Measurements from ENCODE around the gene GNAT1. TPM values are rescaled to one million over a fixed set of nuclear protein-coding genes. Genes with fewer than 3 reads are reported as not detected.

The GNAT1 gene
- total RNA-seq, 1 donor from 2014 or later: 0.12 TPM

DNA sequence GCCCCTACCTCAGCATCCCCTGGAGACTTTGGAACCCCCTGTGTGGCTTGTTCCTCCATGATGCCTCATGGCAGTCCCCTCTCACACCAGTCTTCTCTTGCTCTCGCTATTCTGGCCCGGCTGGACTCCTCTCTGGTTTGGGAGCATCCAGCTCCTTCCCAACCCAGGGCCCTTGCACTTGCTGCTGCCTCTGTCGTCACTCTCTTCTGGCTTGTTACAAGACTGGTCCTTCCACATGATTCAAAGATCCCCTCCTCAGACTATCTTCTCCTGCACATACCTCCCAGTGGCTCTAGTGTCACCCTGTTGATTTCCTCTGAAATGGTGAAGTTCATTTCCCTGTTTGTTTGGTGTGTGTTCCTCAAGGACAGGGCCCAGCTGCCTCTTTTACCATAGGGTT lies 38.1 kb downstream of the GNAT1 start:
- Mint-ChIP-seq H3K27me3 (peaks cover 20% of the 10 kb centered on the region), H3K4me3 (ENCODE audit: low read depth) (peak overlapping the region; percentile 35), H3K9me3 (ENCODE audit: low read depth) (no peaks in the 10 kb centered on the region), H3K4me1 (ENCODE audit: low read depth) (peaks cover 29% of the 10 kb centered on the region), H3K27ac (no peak overlapping the region), H3K36me3 (ENCODE audit: insufficient read depth) (no peaks in the 10 kb centered on the region)
- no peak for TF ChIP-seq CTCF (IDR thresholded peaks at IDR 0.05; ENCODE audit: unreplicated experiment)
- DNase-seq (ENCODE audit: low spot score, unreplicated experiment): no peak

GRCh38 chr3:50230104-50230793 lies 38.8 kb downstream of the GNAT1 start:
- DNase-seq (ENCODE audit: low spot score, unreplicated experiment): no peak
- Mint-ChIP-seq H3K36me3 (ENCODE audit: insufficient read depth) (no peaks in the 10 kb centered on the region), H3K27ac (no peak overlapping the region), H3K4me1 (ENCODE audit: low read depth) (peaks cover 25% of the 10 kb centered on the region), H3K9me3 (ENCODE audit: low read depth) (no peaks in the 10 kb centered on the region), H3K4me3 (ENCODE audit: low read depth) (no peak overlapping the region), H3K27me3 (peaks cover 12% of the 10 kb centered on the region)
- no peak for TF ChIP-seq CTCF (IDR thresholded peaks at IDR 0.05; ENCODE audit: unreplicated experiment)

DNA sequence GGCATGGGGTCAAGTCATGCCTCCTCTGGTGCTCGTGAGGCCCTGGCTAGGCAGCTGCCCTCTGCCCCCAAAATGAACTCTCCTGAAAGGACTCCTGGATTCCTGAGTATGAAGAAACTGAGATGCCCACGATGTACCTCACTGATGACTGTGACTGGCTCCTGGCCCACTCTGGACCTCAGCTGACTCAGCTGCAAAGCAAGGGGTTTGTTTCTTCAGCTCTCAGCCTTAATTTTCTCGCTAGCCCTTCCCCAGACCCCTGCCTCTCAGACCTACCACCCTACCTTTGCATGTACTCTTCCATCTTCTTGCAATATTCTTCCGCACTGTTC lies 39.4 kb downstream of the GNAT1 start:
- Mint-ChIP-seq H3K4me3 (ENCODE audit: low read depth) (no peak overlapping the region), H3K36me3 (ENCODE audit: insufficient read depth) (no peaks in the 10 kb centered on the region), H3K9me3 (ENCODE audit: low read depth) (no peaks in the 10 kb centered on the region), H3K27ac (no peak overlapping the region), H3K27me3 (peaks cover 10% of the 10 kb centered on the region), H3K4me1 (ENCODE audit: low read depth) (peaks cover 28% of the 10 kb centered on the region)
- DNase-seq (ENCODE audit: low spot score, unreplicated experiment): no peak
- TF ChIP-seq CTCF (IDR thresholded peaks at IDR 0.05; ENCODE audit: unreplicated experiment): no peak

DNA sequence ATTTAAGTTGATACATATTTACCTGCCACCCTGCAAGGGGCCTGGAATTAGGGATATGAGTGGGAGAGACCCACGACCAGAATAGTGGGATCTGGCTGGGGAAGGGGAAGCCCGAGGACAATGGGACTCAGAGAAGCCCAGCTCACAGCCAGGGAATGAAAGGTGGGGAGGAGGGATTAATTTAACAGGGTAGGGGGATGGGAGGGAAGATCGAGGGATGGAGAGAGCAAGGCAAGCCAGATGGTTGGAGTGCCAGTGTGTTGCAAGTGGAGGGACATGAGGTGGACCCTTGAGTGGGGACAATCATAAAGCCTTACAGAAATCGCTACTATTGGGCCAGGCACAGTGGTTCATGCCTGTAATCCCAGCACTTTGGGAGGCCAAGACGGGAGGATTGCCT lies 40.2 kb downstream of the GNAT1 start:
- no peak for DNase-seq (ENCODE audit: low spot score, unreplicated experiment)
- H3K9me3 Mint-ChIP-seq (ENCODE audit: low read depth): no peaks in the 10 kb centered on the region
- no peak overlapping the region for H3K27ac Mint-ChIP-seq
- peaks cover 31% of the 10 kb centered on the region for H3K4me1 Mint-ChIP-seq (ENCODE audit: low read depth)
- H3K36me3 Mint-ChIP-seq (ENCODE audit: insufficient read depth): no peaks in the 10 kb centered on the region
- H3K4me3 Mint-ChIP-seq (ENCODE audit: low read depth): no peak overlapping the region
- peaks cover 4% of the 10 kb centered on the region for H3K27me3 Mint-ChIP-seq
- TF ChIP-seq CTCF (IDR thresholded peaks at IDR 0.05; ENCODE audit: unreplicated experiment): no peak

DNA sequence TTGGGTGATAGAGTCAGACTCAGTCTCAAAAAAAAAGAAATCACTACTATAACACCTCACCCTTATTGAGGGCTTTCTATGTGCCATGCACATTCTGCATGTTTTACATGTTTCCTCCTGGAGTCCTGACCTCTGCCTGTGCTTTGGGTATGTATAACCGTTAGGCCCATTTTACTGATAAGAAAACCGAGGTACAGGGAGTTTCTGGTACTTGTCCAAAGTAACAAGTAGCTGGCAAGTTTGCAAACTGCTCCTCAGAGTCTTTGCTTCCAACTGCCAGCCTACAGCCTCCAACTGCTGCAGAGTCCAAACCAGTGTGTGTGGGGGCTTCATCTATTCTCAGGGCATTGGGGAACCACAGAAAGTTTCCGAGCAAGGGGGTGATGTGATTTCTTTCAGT lies 40.9 kb downstream of the GNAT1 start:
- Mint-ChIP-seq H3K9me3 (ENCODE audit: low read depth) (no peaks in the 10 kb centered on the region), H3K27ac (no peak overlapping the region), H3K4me1 (ENCODE audit: low read depth) (peaks cover 35% of the 10 kb centered on the region), H3K36me3 (ENCODE audit: insufficient read depth) (no peaks in the 10 kb centered on the region), H3K27me3 (no peaks in the 10 kb centered on the region), H3K4me3 (ENCODE audit: low read depth) (no peak overlapping the region)
- DNase-seq (ENCODE audit: low spot score, unreplicated experiment): no peak
- no peak for TF ChIP-seq CTCF (IDR thresholded peaks at IDR 0.05; ENCODE audit: unreplicated experiment)

Data from progenitor cell of endocrine pancreas (in vitro differentiated cells).